Neural cell (in vitro differentiated cells): ENCODE data around the gene NKAIN4. TPM values are rescaled to one million over a fixed set of nuclear protein-coding genes. Genes with fewer than 3 reads are reported as not detected.

Experiments
- H2AFZ ChIP-seq: fragments of 200-600, 300-800 bp; sonication (generic), shearing (Covaris generic); 2 replicates; pipeline ENCODE4 v1.6.0; 2014; ENCODE audit warnings: low read depth, mild to moderate bottlenecking, antibody characterized with exemption, low read length, moderate library complexity
- H3F3A ChIP-seq: fragments of 200-600 bp; shearing (Covaris generic); 2 replicates; pipeline ENCODE4 v1.6.1; 2016; ENCODE audit warnings: mild to moderate bottlenecking, moderate library complexity, mixed read lengths, antibody characterized with exemption, low read length; ENCODE audit not compliant: insufficient read depth, poor library complexity, severe bottlenecking
- H3K27ac ChIP-seq: fragments of 200-600, 300-800 bp; sonication (generic), shearing (Covaris generic); 2 replicates; pipeline ENCODE4 v1.5.1; 2014; ENCODE audit warnings: mild to moderate bottlenecking, low read length, moderate library complexity
- H3K27me3 ChIP-seq: fragments of 300-800, 200-600 bp; sonication (generic), shearing (Covaris generic); 2 replicates; pipeline ENCODE4 v1.6.0; 2014; ENCODE audit warnings: mild to moderate bottlenecking, low read depth, low read length, moderate library complexity; ENCODE audit not compliant: insufficient read depth
- H3K36me3 ChIP-seq: fragments of 300-800, 200-600 bp; sonication (generic), shearing (Covaris generic); 2 replicates; pipeline ENCODE4 v1.5.1; 2014; ENCODE audit warnings: mild to moderate bottlenecking, antibody characterized with exemption, low read length, moderate library complexity; ENCODE audit not compliant: insufficient read depth
- H3K4me2 ChIP-seq: fragments of 300-800, 200-600 bp; sonication (generic), shearing (Covaris generic); 2 replicates; pipeline ENCODE4 v1.6.0; 2014; ENCODE audit warnings: mild to moderate bottlenecking, low read length
- H3K4me3 ChIP-seq: fragments of 300-800, 200-600 bp; sonication (generic), shearing (Covaris generic); 2 replicates; pipeline ENCODE4 v1.5.1; 2014; ENCODE audit warnings: mild to moderate bottlenecking, low read length, moderate library complexity
- H3K79me2 ChIP-seq: fragments of 200-600 bp; shearing (Covaris generic); replicated peaks from 2 replicates; pipeline ENCODE4 v1.6.0; 2014; ENCODE audit warnings: mild to moderate bottlenecking, low read length, moderate library complexity; ENCODE audit not compliant: insufficient read depth
- H3K9ac ChIP-seq: fragments of 300-800, 200-600 bp; sonication (generic), shearing (Covaris generic); 2 replicates; pipeline ENCODE4 v1.6.1; 2016; ENCODE audit warnings: mild to moderate bottlenecking, low read length, mixed read lengths
- H3K9me2 ChIP-seq: fragments of 200-600 bp; shearing (Covaris generic); 2 replicates; pipeline ENCODE4 v1.6.1; 2016; ENCODE audit warnings: mild to moderate bottlenecking, low read length, mixed read lengths; ENCODE audit not compliant: insufficient read depth
- H3K9me3 ChIP-seq: fragments of 200-600, 300-800 bp; sonication (generic), shearing (Covaris generic); 2 replicates; pipeline ENCODE4 v1.6.1; 2016; ENCODE audit warnings: mild to moderate bottlenecking, mixed run types, low read length, moderate library complexity, mixed read lengths
- H4K20me1 ChIP-seq: fragments of 200-600 bp; shearing (Covaris generic); 2 replicates; pipeline ENCODE4 v1.6.1; 2016; ENCODE audit warnings: mild to moderate bottlenecking, mixed run types; ENCODE audit not compliant: insufficient read depth
- CTCF ChIP-seq: fragments of 450-650 bp; IDR thresholded peaks from 2 replicates; pipeline ENCODE4 v1.5.1; 2014; ENCODE audit warnings: antibody characterized with exemption, mild to moderate bottlenecking, moderate library complexity; ENCODE audit not compliant: poor library complexity, severe bottlenecking
- EP300 ChIP-seq: fragments of 450-650 bp; conservative IDR thresholded peaks from 2 replicates; pipeline ENCODE4 v1.6.1; 2014; ENCODE audit warnings: antibody characterized with exemption, mild to moderate bottlenecking, moderate library complexity; ENCODE audit not compliant: poor library complexity, severe bottlenecking
- EZH2 ChIP-seq: fragments of 200-600, 300-800 bp; shearing (Covaris generic), sonication (generic); IDR thresholded peaks from 2 replicates; pipeline ENCODE4 v1.6.1; 2014; ENCODE audit warnings: antibody characterized with exemption, low read length, borderline replicate concordance, mild to moderate bottlenecking; ENCODE audit not compliant: insufficient read depth, poor library complexity, severe bottlenecking
- MXI1 ChIP-seq: fragments of 450-650 bp; conservative IDR thresholded peaks from 2 replicates; pipeline ENCODE4 v1.6.1; 2014; ENCODE audit warnings: antibody characterized with exemption, mild to moderate bottlenecking; ENCODE audit not compliant: poor library complexity, severe bottlenecking
- POLR2AphosphoS5 ChIP-seq: IDR thresholded peaks from 2 replicates; pipeline ENCODE4 v1.6.1; 2012
- RAD21 ChIP-seq: fragments of 450-650 bp; conservative IDR thresholded peaks from 2 replicates; pipeline ENCODE4 v1.6.1; 2014; ENCODE audit warnings: antibody characterized with exemption, mild to moderate bottlenecking, moderate library complexity
- REST ChIP-seq: IDR thresholded peaks from 2 replicates; pipeline ENCODE4 v1.6.1; 2012; ENCODE audit warnings: borderline replicate concordance
- SMC3 ChIP-seq: fragments of 450-650 bp; conservative IDR thresholded peaks from 2 replicates; pipeline ENCODE4 v1.6.1; 2014; ENCODE audit warnings: antibody characterized with exemption, mild to moderate bottlenecking, moderate library complexity; ENCODE audit not compliant: poor library complexity
- TAF1 ChIP-seq: IDR thresholded peaks from 2 replicates; pipeline ENCODE4 v1.6.1; 2012; ENCODE audit warnings: low read depth
- polyA plus RNA-seq: library from polyadenylated mRNA; depleted of rRNA; stranded (reverse); fragments of >200 nt; gene quantifications from 2 replicates; pipeline ENCODE4 v1.2.3, GENCODE V29; 2014

NKAIN4 gene
- polyA plus RNA-seq, 1 donor from 2014 or later = 11.2 TPM

- Histone ChIP-seq H3K4me3 (no peak overlapping the region), H3K36me3 (no peaks in the 10 kb centered on the region), H2AFZ (no peak overlapping the region), H4K20me1 (no peaks in the 10 kb centered on the region), H3K79me2 (no peaks in the 10 kb centered on the region), H3K27ac (no peak overlapping the region), H3K9me2 (no peaks in the 10 kb centered on the region), H3F3A (no peaks in the 10 kb centered on the region), H3K9ac (no peak overlapping the region), H3K27me3 (no peaks in the 10 kb centered on the region), H3K4me2 (no peak overlapping the region), H3K9me3 (no peaks in the 10 kb centered on the region)
- TF ChIP-seq MXI1 (no peak), SMC3 (no peak), CTCF (no peak), REST (no peak), RAD21 (no peak), POLR2AphosphoS5 (no peak), EZH2 (no peak), EP300 (no peak), TAF1 (no peak)
Measured at GRCh38 chr20:63224412-63225081, 29.7 kb downstream of the NKAIN4 start.

GRCh38 chr20:63223826-63224207, 30.4 kb downstream of the NKAIN4 start:
- no peak overlapping the region for H2AFZ ChIP-seq
- H3K4me3 ChIP-seq = no peak overlapping the region
- H4K20me1 ChIP-seq = no peaks in the 10 kb centered on the region
- no peaks in the 10 kb centered on the region for H3K9me2 ChIP-seq
- no peak overlapping the region for H3K27ac ChIP-seq
- no peak overlapping the region for H3K4me2 ChIP-seq
- no peaks in the 10 kb centered on the region for H3K9me3 ChIP-seq
- H3K9ac ChIP-seq = no peak overlapping the region
- H3K27me3 ChIP-seq = no peaks in the 10 kb centered on the region
- H3K79me2 ChIP-seq = no peaks in the 10 kb centered on the region
- H3F3A ChIP-seq = no peaks in the 10 kb centered on the region
- no peaks in the 10 kb centered on the region for H3K36me3 ChIP-seq
- no peak for TF ChIP-seq TAF1
- no peak for TF ChIP-seq POLR2AphosphoS5
- TF ChIP-seq EZH2 = no peak
- no peak for TF ChIP-seq REST
- no peak for TF ChIP-seq SMC3
- TF ChIP-seq RAD21 = no peak
- TF ChIP-seq EP300 = no peak
- no peak for TF ChIP-seq CTCF
- TF ChIP-seq MXI1 = no peak
